ENCODE results near the gene LRMDA. TPM values are rescaled to one million over a fixed set of nuclear protein-coding genes. Genes with fewer than 3 reads are reported as not detected.
"Not testable (repeated sequence)": the region's sequence is repeated elsewhere in the genome, so short reads cannot be mapped to it uniquely, and the experiment has no call there.

The LRMDA gene
- total and polyA plus RNA-seq, 4 donors = 12.1 to 40.8 (median 21.6) TPM

GRCh38 chr10:75600833-75601232 is 169.4 kb downstream of the LRMDA start:
- TF ChIP-seq CTCF (IDR thresholded peaks at IDR 0.05; ENCODE audit: control extremely low read depth, extremely low read depth) = no peak
- Histone ChIP-seq H3K27me3 (ENCODE audit: control insufficient read depth in 3 of 3, insufficient read depth in 3 of 3, low read length in 2 of 3) (no peaks in the 10 kb centered on the region), H3K9me3 (ENCODE audit: control insufficient read depth in 4 of 4, insufficient read depth in 3 of 4, low read length in 3 of 4) (no peaks in the 10 kb centered on the region), H3K4me3 (no peak overlapping the region), H3K4me1 (ENCODE audit: control insufficient read depth in 5 of 5, insufficient read depth in 5 of 5, low read length in 5 of 5) (peaks cover 5 to 17% (median 8%) of the 10 kb centered on the region in 5 donors), H3K27ac (ENCODE audit: low read depth in 1 of 2, low read length in 1 of 2) (no peak overlapping the region), H3K9ac (ENCODE audit: insufficient read depth in 1 of 2, low read length in 2 of 2) (no peak overlapping the region), H3K36me3 (ENCODE audit: control insufficient read depth in 4 of 4, insufficient read depth in 4 of 4, low read length in 4 of 4) (no peaks in the 10 kb centered on the region)
- ATAC-seq (ENCODE audit: insufficient read depth, low FRiP score) (no peak), DNase-seq (no peak)
- 52 to 69% methylated on average over 4 of the region's 4 CpGs for WGBS, 2 donors

- H3K36me3 ChIP-seq (ENCODE audit: control insufficient read depth in 4 of 4, insufficient read depth in 4 of 4, low read length in 4 of 4) = no peaks in the 10 kb centered on the region
- no peak overlapping the region for H3K9ac ChIP-seq (ENCODE audit: insufficient read depth in 1 of 2, low read length in 2 of 2)
- DNase-seq (no peak), ATAC-seq (ENCODE audit: insufficient read depth, low FRiP score) (no peak)
- no peak overlapping the region for H3K27ac ChIP-seq (ENCODE audit: low read depth in 1 of 2, low read length in 1 of 2)
- TF ChIP-seq CTCF (IDR thresholded peaks at IDR 0.05; ENCODE audit: control extremely low read depth, extremely low read depth) = no peak
- 96 to 98% methylated on average over 2 of the region's 2 CpGs for WGBS, 2 donors
- H3K9me3 ChIP-seq (ENCODE audit: control insufficient read depth in 4 of 4, insufficient read depth in 3 of 4, low read length in 3 of 4) = no peaks in the 10 kb centered on the region
- H3K27me3 ChIP-seq (ENCODE audit: control insufficient read depth in 3 of 3, insufficient read depth in 3 of 3, low read length in 2 of 3) = no peaks in the 10 kb centered on the region
- H3K4me1 ChIP-seq (ENCODE audit: control insufficient read depth in 5 of 5, insufficient read depth in 5 of 5, low read length in 5 of 5) = peaks cover 0 to 14% (median 5%) of the 10 kb centered on the region in 5 donors
- H3K4me3 ChIP-seq = no peak overlapping the region
Measured at GRCh38 chr10:75602341-75602740, 170.9 kb downstream of the LRMDA start.

DNA sequence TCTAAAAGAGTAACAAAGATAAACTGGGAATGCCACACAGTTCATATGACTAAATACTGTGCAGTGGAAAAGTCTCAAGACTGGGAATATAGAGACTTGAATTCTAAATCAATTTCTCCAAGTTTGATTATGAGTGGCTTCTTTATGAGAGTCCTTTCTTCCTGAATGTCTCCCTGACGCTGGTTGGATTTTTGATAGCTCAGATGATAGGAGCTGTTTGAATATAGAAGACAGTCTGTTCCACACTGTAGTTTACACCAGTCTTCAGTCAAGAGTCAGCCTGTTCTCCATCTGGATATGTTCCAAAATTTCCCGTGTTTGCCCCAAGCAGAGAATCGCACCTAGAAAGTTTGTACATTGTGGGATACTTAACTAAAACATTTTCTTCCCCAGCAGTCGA is 173.7 kb downstream of the LRMDA start:
- DNase-seq = no peak
- TF ChIP-seq CTCF (IDR thresholded peaks at IDR 0.05; ENCODE audit: control extremely low read depth, extremely low read depth) = no peak
- peaks cover 0 to 1% (median 0%) of the 10 kb centered on the region in 4 donors for H3K36me3 ChIP-seq (ENCODE audit: control insufficient read depth in 4 of 4, insufficient read depth in 4 of 4, low read length in 4 of 4)
- no peak overlapping the region for H3K9ac ChIP-seq (ENCODE audit: insufficient read depth in 1 of 2, low read length in 2 of 2)
- H3K4me3 ChIP-seq = no peak overlapping the region
- H3K27ac ChIP-seq (ENCODE audit: low read depth in 1 of 2, low read length in 1 of 2) = no peak overlapping the region
- WGBS, 2 donors = 68 to 80% methylated on average over 4 of the region's 4 CpGs
- no peaks in the 10 kb centered on the region for H3K9me3 ChIP-seq (ENCODE audit: control insufficient read depth in 4 of 4, insufficient read depth in 3 of 4, low read length in 3 of 4)
- H3K4me1 ChIP-seq (ENCODE audit: control insufficient read depth in 5 of 5, insufficient read depth in 5 of 5, low read length in 5 of 5) = peaks cover 0 to 17% (median 4%) of the 10 kb centered on the region in 5 donors
- ATAC-seq (ENCODE audit: insufficient read depth, low FRiP score) = no peak
- no peaks in the 10 kb centered on the region for H3K27me3 ChIP-seq (ENCODE audit: control insufficient read depth in 3 of 3, insufficient read depth in 3 of 3, low read length in 2 of 3)

- H3K27me3 ChIP-seq (ENCODE audit: control insufficient read depth in 3 of 3, insufficient read depth in 3 of 3, low read length in 2 of 3); H3K9ac ChIP-seq (ENCODE audit: insufficient read depth in 1 of 2, low read length in 2 of 2): not testable (repeated sequence)
- peaks cover 0 to 11% (median 0%) of the 10 kb centered on the region in 5 donors for H3K4me1 ChIP-seq (ENCODE audit: control insufficient read depth in 5 of 5, insufficient read depth in 5 of 5, low read length in 5 of 5)
Measured at GRCh38 chr10:75605795-75606194, 174.4 kb downstream of the LRMDA start.

More at GRCh38 chr10:75605795-75606194, 174.4 kb downstream of the LRMDA start:
- DNase-seq; H3K27ac ChIP-seq (ENCODE audit: low read depth in 1 of 2, low read length in 1 of 2); H3K36me3 ChIP-seq (ENCODE audit: control insufficient read depth in 4 of 4, insufficient read depth in 4 of 4, low read length in 4 of 4); ATAC-seq (ENCODE audit: insufficient read depth, low FRiP score); H3K9me3 ChIP-seq (ENCODE audit: control insufficient read depth in 4 of 4, insufficient read depth in 3 of 4, low read length in 3 of 4); H3K4me3 ChIP-seq: not testable (repeated sequence)
- WGBS, 2 donors = 96 to 99% methylated on average over 6 of the region's 6 CpGs

All from lung (tissue), 12 donors.